Brain microvascular endothelial cell (primary cell): Measurements from ENCODE around the gene THSD7A.
"Not testable (repeated sequence)": the region's sequence is repeated elsewhere in the genome, so short reads cannot be mapped to it uniquely, and the experiment has no call there.

ENCODE experiments used
- DNase-seq: peaks from one replicate; pipeline ENCODE4 v3.0.0-alpha.2; 2020
- H3K27ac ChIP-seq: fragments of 250-450 bp; sonication (Bioruptor Pico); 2 replicates; pipeline ENCODE4 v1.5.1; 2020; ENCODE audit warnings: mild to moderate bottlenecking, moderate library complexity
- H3K27me3 ChIP-seq: fragments of 250-450 bp; sonication (Bioruptor Pico); replicated peaks from 2 replicates; pipeline ENCODE4 v1.5.1; 2020; ENCODE audit warnings: mild to moderate bottlenecking
- H3K36me3 ChIP-seq: fragments of 250-450 bp; sonication (Bioruptor Pico); replicated peaks from 2 replicates; pipeline ENCODE4 v1.5.1; 2020; ENCODE audit warnings: mild to moderate bottlenecking
- H3K4me3 ChIP-seq: 2 replicates; pipeline ENCODE4 v1.5.1; 2011; ENCODE audit warnings: low read depth, mild to moderate bottlenecking, control low read depth, low read length, moderate library complexity
- in situ Hi-C: cut with HindIII; loops from 2 replicates; pipeline ENCODE4 v1.10.0; 2017; ENCODE audit warnings: low sequenced_read_pairs, low pct_ligation_motif_present
- TF ChIP-seq, protein P1 (sequence below): IDR thresholded peaks from 2 replicates; pipeline ENCODE4 v1.5.1; 2011; ENCODE audit warnings: low read depth, mild to moderate bottlenecking, moderate library complexity, low read length, control low read depth, inconsistent platforms; ENCODE audit errors: missing control alignments

The THSD7A gene

GRCh38 chr7:11538751-11539299, 293.2 kb downstream of the THSD7A start:
- H3K36me3 ChIP-seq = no peaks in the 10 kb centered on the region
- no peaks in the 10 kb centered on the region for H3K27me3 ChIP-seq
- H3K27ac ChIP-seq = no peak overlapping the region
- DNase-seq = no peak
- no peak overlapping the region for H3K4me3 ChIP-seq
- in situ Hi-C loops = no loop called here
- TF ChIP-seq, protein P1, sequence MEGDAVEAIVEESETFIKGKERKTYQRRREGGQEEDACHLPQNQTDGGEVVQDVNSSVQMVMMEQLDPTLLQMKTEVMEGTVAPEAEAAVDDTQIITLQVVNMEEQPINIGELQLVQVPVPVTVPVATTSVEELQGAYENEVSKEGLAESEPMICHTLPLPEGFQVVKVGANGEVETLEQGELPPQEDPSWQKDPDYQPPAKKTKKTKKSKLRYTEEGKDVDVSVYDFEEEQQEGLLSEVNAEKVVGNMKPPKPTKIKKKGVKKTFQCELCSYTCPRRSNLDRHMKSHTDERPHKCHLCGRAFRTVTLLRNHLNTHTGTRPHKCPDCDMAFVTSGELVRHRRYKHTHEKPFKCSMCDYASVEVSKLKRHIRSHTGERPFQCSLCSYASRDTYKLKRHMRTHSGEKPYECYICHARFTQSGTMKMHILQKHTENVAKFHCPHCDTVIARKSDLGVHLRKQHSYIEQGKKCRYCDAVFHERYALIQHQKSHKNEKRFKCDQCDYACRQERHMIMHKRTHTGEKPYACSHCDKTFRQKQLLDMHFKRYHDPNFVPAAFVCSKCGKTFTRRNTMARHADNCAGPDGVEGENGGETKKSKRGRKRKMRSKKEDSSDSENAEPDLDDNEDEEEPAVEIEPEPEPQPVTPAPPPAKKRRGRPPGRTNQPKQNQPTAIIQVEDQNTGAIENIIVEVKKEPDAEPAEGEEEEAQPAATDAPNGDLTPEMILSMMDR = no peak

DNA sequence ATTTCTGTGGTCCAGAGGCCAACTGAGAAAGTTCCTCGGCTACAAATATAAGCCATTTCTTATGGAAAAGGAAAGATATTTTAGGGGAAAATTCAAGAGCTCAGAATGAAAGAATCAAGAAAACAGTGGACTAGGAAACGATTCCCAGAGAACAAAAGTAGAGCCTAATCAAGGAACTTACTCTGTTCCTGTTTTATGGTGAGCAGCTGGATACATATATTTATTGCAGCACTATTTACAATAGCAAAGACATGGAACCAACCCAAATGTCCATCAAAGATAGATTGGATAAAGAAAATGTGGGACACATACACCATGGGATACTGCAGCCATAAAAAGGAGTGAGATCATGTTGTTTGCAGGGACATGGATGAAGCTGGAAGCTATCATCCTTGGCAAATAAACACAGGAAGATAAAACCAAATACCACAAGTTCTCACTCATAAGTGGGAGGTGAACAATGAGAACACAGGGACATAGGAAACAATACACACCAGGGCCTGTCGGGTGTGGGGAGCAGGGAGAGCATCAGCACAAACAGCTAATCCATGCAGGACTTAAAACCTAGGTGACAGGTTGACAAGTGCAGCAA, 298.7 kb downstream of the THSD7A start:
- no peaks in the 10 kb centered on the region for H3K36me3 ChIP-seq
- TF ChIP-seq, protein P1 = no peak
- DNase-seq = no peak
- no peaks in the 10 kb centered on the region for H3K27me3 ChIP-seq
- H3K27ac ChIP-seq = no peak overlapping the region
- no peak overlapping the region for H3K4me3 ChIP-seq
- in situ Hi-C loops = no loop called here

GRCh38 chr7:11529382-11529781, 302.6 kb downstream of the THSD7A start:
- H3K27ac ChIP-seq = no peak overlapping the region
- no peaks in the 10 kb centered on the region for H3K36me3 ChIP-seq
- no peak overlapping the region for H3K4me3 ChIP-seq
- no peaks in the 10 kb centered on the region for H3K27me3 ChIP-seq
- in situ Hi-C loops = no loop called here
- DNase-seq = no peak
- TF ChIP-seq, protein P1 = no peak

- H3K27me3 ChIP-seq = no peaks in the 10 kb centered on the region
- no peak overlapping the region for H3K4me3 ChIP-seq
- no peak for DNase-seq
- H3K36me3 ChIP-seq = no peaks in the 10 kb centered on the region
- TF ChIP-seq, protein P1 = no peak
- in situ Hi-C loops = no loop called here
- no peak overlapping the region for H3K27ac ChIP-seq
These were observed 304.3 kb downstream of the THSD7A start for GRCh38 chr7:11527707-11528106.

GRCh38 chr7:11524476-11525397, 307.3 kb downstream of the THSD7A start:
- in situ Hi-C loops = no loop called here
- Histone ChIP-seq H3K36me3 (no peaks in the 10 kb centered on the region), H3K27me3 (no peaks in the 10 kb centered on the region), H3K4me3 (no peak overlapping the region), H3K27ac (no peak overlapping the region)
- no peak for DNase-seq
- TF ChIP-seq, protein P1 = no peak

DNA sequence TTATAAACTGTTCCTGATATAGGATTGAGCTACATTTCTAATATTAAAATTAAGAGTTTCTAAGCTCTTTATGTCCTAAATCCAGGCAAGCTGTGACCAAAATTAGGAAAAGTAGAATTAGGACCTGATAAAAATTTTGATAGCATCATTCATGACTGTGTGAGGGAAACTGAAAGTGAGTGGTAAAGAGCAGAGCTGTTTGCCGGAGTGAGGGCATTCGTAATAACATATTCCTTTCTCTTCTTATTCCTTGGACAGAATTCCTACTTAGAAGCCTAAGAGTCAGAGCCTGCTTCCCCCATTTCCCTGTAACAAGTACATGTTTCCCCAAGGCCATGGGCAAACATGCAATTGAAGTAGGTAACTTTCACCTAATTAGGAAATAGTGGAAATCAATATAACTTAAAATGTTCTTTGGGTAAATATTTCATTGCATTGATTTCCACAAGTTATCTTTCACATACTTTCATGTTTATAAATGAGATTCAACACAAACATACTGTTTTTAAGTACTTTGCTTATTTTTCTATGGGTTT, 310.0 kb downstream of the THSD7A start:
- in situ Hi-C loops, DNase-seq, H3K4me3 ChIP-seq, H3K27ac ChIP-seq, H3K27me3 ChIP-seq, H3K36me3 ChIP-seq: not testable (repeated sequence)
